ENCODE measurements around the gene DTX2.

DNA sequence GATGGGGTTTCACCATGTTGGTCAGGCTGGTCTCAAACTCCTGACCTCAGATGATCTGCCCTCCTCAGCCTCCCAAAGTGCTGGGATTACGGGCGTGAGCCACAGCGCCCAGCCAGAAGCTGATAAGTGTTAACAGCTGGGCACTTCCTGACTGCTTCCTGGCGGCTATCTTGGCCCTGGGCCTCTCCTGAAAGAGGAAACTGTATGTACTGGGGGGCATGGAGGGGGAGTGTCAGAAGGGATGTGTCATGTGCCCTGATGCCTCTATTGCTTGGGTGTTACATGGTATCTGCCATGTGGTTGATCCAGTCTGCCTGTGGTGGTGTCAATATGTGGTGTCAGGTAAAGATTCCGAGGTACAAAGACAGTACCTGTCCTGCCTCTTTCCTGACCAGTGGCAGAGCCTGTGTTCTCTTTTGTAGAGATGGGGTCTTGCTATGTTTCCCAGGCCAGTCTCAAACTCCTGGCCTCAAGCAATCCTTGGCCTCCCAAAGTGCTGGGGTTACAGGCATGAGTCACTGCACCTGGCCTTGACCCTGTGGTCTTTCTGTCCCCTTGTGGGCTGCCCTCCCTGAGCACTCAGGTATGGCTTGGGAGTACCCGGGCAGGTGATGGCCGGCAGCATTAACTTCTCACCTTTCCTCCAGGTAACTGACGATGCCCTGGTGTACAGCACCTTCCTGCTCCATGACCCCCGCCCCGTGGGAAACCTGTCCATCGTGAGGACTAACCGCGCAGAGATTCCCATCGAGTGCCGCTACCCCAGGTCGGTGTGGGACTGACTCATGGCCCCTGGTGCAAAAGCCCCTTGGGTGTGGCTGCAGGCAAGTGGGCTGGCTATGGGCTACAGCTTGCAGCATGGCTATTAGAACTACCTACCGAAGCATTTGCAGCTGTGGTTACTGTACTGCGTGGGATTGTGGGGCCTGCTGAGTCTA, 32.4 kb upstream of the DTX2 start:
- TF ChIP-seq, protein P1, sequence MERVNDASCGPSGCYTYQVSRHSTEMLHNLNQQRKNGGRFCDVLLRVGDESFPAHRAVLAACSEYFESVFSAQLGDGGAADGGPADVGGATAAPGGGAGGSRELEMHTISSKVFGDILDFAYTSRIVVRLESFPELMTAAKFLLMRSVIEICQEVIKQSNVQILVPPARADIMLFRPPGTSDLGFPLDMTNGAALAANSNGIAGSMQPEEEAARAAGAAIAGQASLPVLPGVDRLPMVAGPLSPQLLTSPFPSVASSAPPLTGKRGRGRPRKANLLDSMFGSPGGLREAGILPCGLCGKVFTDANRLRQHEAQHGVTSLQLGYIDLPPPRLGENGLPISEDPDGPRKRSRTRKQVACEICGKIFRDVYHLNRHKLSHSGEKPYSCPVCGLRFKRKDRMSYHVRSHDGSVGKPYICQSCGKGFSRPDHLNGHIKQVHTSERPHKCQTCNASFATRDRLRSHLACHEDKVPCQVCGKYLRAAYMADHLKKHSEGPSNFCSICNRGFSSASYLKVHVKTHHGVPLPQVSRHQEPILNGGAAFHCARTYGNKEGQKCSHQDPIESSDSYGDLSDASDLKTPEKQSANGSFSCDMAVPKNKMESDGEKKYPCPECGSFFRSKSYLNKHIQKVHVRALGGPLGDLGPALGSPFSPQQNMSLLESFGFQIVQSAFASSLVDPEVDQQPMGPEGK (CRISPR knock-in tag; IDR thresholded peaks at IDR 0.05; ENCODE audit: borderline replicate concordance), result no peak
- TF ChIP-seq ZFP3 (CRISPR knock-in tag; IDR thresholded peaks at IDR 0.05), result no peak
